Fibroblast of skin of right quadriceps (primary cell): ENCODE data around the gene RNF175.
A peak's percentile ranks its signal among the peaks of the same experiment; 100 is the strongest.

Source experiments
- DNase-seq: peaks from one replicate; pipeline ENCODE4 v3.0.0-alpha.2; 2013

Gene RNF175

DNA sequence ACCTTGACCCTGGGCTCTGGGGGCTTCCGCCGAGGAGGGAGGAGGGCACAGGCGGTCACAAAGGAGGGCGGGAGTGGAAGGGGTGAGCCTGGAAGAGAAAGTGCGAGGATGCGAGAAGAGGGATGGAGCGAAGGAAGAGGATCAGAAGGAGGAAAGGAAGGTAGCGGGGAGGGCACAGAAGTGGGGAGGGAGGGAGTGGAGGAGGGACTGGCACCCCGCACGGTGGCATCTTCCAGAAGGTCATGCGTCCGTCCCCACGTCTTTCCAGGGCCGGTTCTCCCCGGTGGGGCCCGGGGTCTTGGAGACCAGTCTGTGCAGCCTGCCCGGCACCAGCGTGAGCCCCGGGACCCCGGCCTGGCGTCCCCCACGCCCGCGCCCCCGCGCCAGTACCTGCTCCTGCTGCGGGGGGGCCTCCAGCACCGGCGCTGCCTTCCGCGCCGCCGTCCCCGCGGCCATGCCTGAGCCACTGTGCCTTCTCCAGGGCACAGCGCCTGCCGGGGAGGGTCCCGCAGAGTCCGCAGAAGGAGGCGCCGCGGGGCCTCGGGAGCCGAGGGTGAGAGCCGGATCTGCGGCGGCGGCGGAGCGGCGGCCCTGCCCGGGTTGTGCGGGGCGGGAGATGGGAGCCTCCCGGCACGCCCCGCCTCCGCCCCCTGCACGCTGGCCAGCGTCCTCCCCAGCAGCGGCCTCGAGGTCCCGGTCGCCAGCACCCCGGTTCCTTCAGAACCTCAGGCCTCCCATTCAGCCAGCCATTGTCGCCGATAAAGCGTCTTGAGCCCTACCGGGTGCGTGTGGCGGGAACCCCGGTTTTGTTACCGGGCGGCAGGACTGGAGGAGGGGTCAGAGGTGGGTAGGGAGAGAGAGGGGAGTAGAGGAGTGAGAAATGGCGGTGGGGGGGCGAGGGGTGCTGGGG lies at the start of gene RNF175:
Gene RNF175, minus strand, starts transcription at position 618 of the 910 bp plus-strand sequence. Its CDS starts 162 bp downstream, at position 456.
- no peak for DNase-seq

DNA sequence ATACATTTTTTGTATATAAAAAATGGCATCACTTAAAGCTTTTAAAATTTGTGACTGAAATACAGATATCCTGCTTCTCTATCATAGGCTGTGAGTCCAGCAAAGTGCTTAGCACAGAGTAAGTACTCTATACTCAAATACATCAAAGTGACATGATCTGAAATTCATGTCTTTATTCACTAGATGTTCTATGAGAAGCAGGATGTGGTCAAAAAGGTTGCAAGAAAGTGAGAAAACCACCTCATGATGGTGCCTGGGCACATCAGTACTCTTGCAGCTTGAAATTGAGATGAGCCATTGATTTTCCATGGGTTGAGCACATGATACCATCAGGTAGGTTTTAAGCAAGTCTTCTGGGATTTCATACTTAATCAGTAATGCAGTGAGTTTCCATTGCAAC lies 49.5 kb upstream of the RNF175 start:
- DNase-seq = no peak

GRCh38 chr4:153808175-153808574 lies 48.4 kb upstream of the RNF175 start:
- no peak for DNase-seq

DNA sequence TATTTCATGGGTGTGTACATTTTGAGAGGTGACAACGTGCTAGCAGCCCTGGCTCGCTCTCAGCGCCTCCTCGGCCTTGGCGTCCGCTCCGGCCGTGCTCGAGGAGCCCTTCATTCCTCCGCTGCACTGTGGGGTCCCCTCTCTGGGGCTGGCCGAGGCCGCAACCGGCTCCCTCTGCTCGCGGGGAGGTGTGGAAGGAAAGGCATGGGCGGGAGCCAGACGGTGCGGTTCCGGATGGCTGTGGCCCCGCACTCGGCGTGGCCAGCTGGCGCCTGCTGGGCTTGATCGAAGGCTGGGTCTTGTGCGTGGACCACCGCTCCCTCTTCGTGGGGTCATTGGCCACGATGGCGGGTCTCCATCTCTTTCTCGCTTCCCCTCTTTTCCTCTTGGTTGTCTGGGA lies 46.2 kb upstream of the RNF175 start:
- no peak for DNase-seq

GRCh38 chr4:153804722-153805121 lies 44.9 kb upstream of the RNF175 start:
- peak; percentile 15 for DNase-seq

- no peak for DNase-seq
Observed at GRCh38 chr4:153799694-153800074, 39.9 kb upstream of the RNF175 start.

- peak; percentile 56 for DNase-seq
Observed at GRCh38 chr4:153798901-153799693, 39.3 kb upstream of the RNF175 start.

GRCh38 chr4:153798420-153798819 lies 38.6 kb upstream of the RNF175 start:
- DNase-seq = peak; percentile 8

DNA sequence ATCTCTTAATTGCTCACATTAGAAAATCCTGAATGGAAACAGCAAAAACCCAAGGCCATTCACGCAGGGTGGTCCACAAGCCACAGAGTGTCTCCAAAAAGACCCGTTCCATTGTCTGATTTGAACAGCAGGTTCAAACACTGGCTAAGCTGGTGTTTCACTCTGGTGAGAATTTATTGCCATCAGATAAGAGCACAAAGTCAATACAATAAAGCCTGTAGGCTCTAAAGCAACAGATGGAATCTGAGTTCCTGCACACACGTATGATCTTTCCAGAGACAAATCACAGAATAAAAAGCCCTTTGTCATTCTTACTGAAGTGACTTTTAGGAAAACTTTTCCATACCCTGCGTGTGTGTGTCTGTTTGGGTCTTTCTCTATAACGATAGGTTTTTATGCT lies 34.2 kb upstream of the RNF175 start:
- no peak for DNase-seq

GRCh38 chr4:153792618-153793247 lies 32.9 kb upstream of the RNF175 start:
- no peak for DNase-seq

DNA sequence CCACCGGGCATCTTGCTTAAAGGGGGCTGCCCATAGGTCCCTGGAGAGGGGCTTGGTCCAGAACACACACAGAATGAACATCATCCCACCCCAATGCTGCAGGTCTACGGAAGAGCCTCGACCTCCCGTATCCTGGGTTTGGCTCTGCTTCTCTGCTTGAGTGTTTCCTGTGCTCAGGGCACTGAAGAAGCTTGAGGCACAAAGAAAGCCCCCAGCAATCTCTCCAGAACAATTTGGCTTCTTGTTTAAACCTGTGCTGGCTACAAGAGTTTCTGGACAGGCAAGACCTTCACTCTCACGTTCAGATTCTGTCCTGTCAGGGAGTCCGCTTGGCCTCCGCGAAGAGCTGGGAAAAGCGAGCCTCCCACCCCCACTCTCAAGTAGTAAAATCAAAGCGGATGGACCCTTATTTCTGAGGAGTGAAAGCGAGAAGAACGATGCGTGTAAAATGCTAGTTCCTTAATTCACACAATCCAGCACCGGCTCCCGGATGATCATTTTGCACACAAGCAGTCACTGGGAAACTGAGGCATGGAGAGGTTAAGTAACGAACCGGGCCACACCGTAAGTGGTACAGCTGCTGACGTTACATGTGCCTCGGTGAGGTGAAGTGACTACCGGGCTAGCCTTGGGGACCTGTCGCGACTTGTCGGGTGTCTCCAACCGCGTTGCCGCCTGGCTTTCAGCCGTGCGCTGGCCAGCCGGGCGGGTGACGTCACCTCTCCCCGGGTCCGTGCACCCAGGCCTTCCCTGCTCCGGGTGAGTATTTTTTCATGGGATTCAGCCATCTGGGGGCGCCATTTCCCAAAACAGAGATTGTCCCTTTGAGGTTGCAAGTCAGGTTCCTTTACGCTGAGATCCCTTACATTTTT lies 32.2 kb upstream of the RNF175 start:
- peak; percentile 57 for DNase-seq

GRCh38 chr4:153790962-153791551 lies 31.2 kb upstream of the RNF175 start:
- DNase-seq = peak; percentile 19

DNA sequence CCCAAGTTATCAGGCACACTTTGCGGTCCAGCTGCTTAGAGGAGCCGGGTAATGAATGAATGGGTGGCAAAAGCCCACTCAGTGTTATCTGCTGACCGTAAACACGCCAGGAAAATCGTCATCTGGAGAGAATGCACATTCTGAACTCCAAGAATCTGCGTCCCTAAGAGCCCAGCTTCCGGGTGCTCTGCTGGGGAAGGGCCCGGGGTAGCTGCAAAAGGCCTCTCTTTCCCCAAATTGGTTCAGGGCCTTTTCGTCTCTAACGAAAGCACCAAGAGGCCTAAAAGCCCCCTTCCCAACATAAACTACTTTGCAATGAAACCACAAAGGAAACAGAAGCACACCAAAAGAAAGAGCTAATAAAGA lies 30.7 kb upstream of the RNF175 start:
- no peak for DNase-seq

- peak; percentile 20 for DNase-seq
Observed at GRCh38 chr4:153789741-153790499, 30.1 kb upstream of the RNF175 start.

GRCh38 chr4:153788413-153789276 lies 28.8 kb upstream of the RNF175 start, which contains the start of gene SFRP2:
TSS of gene SFRP2 (minus strand) at chr4:153789083. CDS start at chr4:153788835, 248 bp downstream.
- peak; percentile 23 for DNase-seq

DNA sequence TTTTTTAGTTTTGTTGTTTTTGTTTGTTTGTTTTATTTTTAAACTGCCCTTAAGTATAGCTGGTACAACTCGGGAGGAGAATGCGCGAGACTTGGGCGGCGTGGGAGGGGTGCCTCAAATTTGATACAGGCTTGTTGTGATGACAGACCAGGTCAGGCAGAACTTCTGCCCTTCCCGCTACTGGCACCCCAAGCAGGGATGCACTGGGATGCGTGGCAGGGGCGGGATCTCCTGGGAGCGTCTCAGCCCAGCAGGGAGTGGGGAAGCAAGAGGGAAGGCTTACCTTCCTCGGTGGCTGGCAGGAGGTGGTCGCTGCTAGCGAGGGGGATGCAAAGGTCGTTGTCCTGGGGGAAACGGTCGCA lies 28.2 kb upstream of the RNF175 start:
- no peak for DNase-seq

GRCh38 chr4:153787575-153787974 lies 27.8 kb upstream of the RNF175 start:
- no peak for DNase-seq

DNA sequence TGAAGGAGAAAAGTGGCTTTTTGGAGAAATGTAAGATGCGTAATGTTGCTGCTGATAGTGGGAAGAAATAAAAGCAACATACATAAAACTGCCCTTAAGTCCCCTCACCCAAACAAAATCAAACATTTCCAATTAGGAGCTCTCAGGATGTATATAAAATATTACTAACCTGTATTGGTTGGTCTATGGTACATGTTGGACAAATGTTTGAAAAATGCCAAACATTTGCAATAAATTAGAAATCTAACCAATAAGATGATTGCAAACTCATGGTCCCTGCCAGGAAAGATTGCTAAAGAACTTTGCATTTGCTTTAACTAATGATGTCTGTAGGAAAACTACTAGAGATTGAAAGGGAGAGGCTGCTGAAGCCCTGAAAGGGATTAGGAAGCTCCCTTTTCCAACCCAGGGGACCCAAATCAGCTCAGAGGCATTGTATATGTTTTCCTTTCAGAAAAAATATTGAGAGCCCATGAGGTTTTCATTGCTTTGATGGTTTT lies 27.3 kb upstream of the RNF175 start:
- peak; percentile 13 for DNase-seq

GRCh38 chr4:153785910-153786721 lies 26.3 kb upstream of the RNF175 start:
- peak; percentile 36 for DNase-seq
